Fibroblast of peridontal ligament (primary cell): Measurements from ENCODE around the gene ZNF202.
"Not testable (repeated sequence)": the region's sequence is repeated elsewhere in the genome, so short reads cannot be mapped to it uniquely, and the experiment has no call there.

ENCODE experiments used
- DNase-seq: peaks from one replicate; pipeline ENCODE4 v3.0.0-alpha.2; 2010; ENCODE audit errors: extremely low read depth

The ZNF202 gene

GRCh38 chr11:123740787-123741158 is 687 bp downstream of the ZNF202 start:
- no peak for DNase-seq

GRCh38 chr11:123738374-123738773 is 3.1 kb downstream of the ZNF202 start:
- DNase-seq: no peak

GRCh38 chr11:123736769-123737168 is 4.7 kb downstream of the ZNF202 start:
- DNase-seq: no peak

- DNase-seq: no peak
Measured at GRCh38 chr11:123729602-123730001, 11.9 kb downstream of the ZNF202 start.

- DNase-seq: no peak
Measured at GRCh38 chr11:123725995-123726655, 15.3 kb downstream of the ZNF202 start.

- DNase-seq: peak; percentile 60
Measured at GRCh38 chr11:123719452-123719851, 22.0 kb downstream of the ZNF202 start.

GRCh38 chr11:123718469-123718868 is 23.0 kb downstream of the ZNF202 start:
- DNase-seq: no peak

GRCh38 chr11:123718063-123718462 is 23.4 kb downstream of the ZNF202 start:
- DNase-seq: no peak

- not testable (repeated sequence) for DNase-seq
Measured at GRCh38 chr11:123712627-123713026, 28.8 kb downstream of the ZNF202 start.

- peak; percentile 81 for DNase-seq
Measured at GRCh38 chr11:123707606-123708205, 33.8 kb downstream of the ZNF202 start.

- DNase-seq: peak; percentile 12
Measured at GRCh38 chr11:123707206-123707605, 34.3 kb downstream of the ZNF202 start.

GRCh38 chr11:123704341-123704740 is 37.1 kb downstream of the ZNF202 start:
- no peak for DNase-seq

- no peak for DNase-seq
Measured at GRCh38 chr11:123702696-123703095, 38.8 kb downstream of the ZNF202 start.

- DNase-seq: peak; percentile 5
Measured at GRCh38 chr11:123702139-123702538, 39.3 kb downstream of the ZNF202 start.

GRCh38 chr11:123700772-123701171 is 40.7 kb downstream of the ZNF202 start:
- no peak for DNase-seq

GRCh38 chr11:123698546-123699127 is 42.8 kb downstream of the ZNF202 start:
- no peak for DNase-seq

- DNase-seq: peak; percentile 13
Measured at GRCh38 chr11:123696183-123696582, 45.3 kb downstream of the ZNF202 start.

GRCh38 chr11:123695231-123695630 is 46.2 kb downstream of the ZNF202 start:
- DNase-seq: no peak

GRCh38 chr11:123694551-123694950 is 46.9 kb downstream of the ZNF202 start:
- DNase-seq: peak; percentile 8

- no peak for DNase-seq
Measured at GRCh38 chr11:123692961-123693360, 48.5 kb downstream of the ZNF202 start.

- DNase-seq: peak; percentile 20
Measured at GRCh38 chr11:123690485-123690884, 51.0 kb downstream of the ZNF202 start.

GRCh38 chr11:123684601-123685000 is 56.9 kb downstream of the ZNF202 start:
- no peak for DNase-seq

GRCh38 chr11:123683428-123684170 is 57.9 kb downstream of the ZNF202 start:
- no peak for DNase-seq
